ENCODE data around the gene CCDC196. TPM values are rescaled to one million over a fixed set of nuclear protein-coding genes. Genes with fewer than 3 reads are reported as not detected.

CCDC196 gene
- total RNA-seq, 4 donors from 2014 or later = not detected

Other genes starting within 250 kb of the CCDC196 start
- 10 to 100 TPM; 14.8 to 20.8 (median 17.0) TPM for gene GPHN, start 21.8 kb downstream of the CCDC196 start, total RNA-seq